ENCODE measurements around the gene MTUS2. TPM values are rescaled to one million over a fixed set of nuclear protein-coding genes. Genes with fewer than 3 reads are reported as not detected.

The MTUS2 gene
- total RNA-seq, 4 donors from 2014 or later, result 0.20 to 1.6 (median 0.25) TPM; not detected in 1

DNA sequence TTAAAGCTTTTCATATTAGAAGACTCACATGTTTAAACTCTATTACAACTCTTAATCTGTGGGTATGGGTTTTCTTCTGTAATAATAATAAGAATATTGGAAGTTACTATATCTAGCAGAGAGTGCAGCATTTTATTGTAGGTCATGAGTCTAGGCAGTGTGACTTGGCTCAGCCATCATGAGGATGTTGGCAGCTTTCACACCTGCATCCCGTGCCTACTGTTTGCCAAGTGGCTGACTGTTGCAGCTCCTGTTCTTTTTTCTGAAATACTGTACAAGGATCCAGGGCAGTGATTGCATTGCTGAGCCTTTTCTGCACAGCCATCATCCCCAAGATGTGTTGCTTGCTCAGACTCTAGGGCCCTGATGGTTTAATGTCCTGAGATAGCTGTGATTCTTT is 47.4 kb downstream of the MTUS2 start:
- ATAC-seq (no peak), DNase-seq (no peak)
- Histone ChIP-seq H3K27ac (no peak overlapping the region), H3K9me3 (no peaks in the 10 kb centered on the region), H3K27me3 (no peaks in the 10 kb centered on the region), H3K36me3 (no peaks in the 10 kb centered on the region), H3K4me3 (no peak overlapping the region), H3K4me1 (no peaks in the 10 kb centered on the region)
- in situ Hi-C loops (cut with MboI; ENCODE audit: low sequenced_read_pairs in 4 of 4) (no loop called here), intact Hi-C loops (cut with DNase I; ENCODE audit: low total_unique reads) (no loop called here)
- no peak for TF ChIP-seq POLR2A (IDR thresholded peaks at IDR 0.05)

- intact Hi-C loops (cut with DNase I; ENCODE audit: low total_unique reads) (no loop called here), in situ Hi-C loops (cut with MboI; ENCODE audit: low sequenced_read_pairs in 4 of 4) (no loop called here)
- Histone ChIP-seq H3K4me3 (no peak overlapping the region), H3K27me3 (no peaks in the 10 kb centered on the region), H3K4me1 (no peaks in the 10 kb centered on the region), H3K9me3 (no peaks in the 10 kb centered on the region), H3K27ac (no peak overlapping the region), H3K36me3 (no peaks in the 10 kb centered on the region)
- DNase-seq, result no peak
- TF ChIP-seq, protein P1, sequence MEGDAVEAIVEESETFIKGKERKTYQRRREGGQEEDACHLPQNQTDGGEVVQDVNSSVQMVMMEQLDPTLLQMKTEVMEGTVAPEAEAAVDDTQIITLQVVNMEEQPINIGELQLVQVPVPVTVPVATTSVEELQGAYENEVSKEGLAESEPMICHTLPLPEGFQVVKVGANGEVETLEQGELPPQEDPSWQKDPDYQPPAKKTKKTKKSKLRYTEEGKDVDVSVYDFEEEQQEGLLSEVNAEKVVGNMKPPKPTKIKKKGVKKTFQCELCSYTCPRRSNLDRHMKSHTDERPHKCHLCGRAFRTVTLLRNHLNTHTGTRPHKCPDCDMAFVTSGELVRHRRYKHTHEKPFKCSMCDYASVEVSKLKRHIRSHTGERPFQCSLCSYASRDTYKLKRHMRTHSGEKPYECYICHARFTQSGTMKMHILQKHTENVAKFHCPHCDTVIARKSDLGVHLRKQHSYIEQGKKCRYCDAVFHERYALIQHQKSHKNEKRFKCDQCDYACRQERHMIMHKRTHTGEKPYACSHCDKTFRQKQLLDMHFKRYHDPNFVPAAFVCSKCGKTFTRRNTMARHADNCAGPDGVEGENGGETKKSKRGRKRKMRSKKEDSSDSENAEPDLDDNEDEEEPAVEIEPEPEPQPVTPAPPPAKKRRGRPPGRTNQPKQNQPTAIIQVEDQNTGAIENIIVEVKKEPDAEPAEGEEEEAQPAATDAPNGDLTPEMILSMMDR (IDR thresholded peaks at IDR 0.05 in 4 of 5, conservative IDR thresholded peaks at IDR 0.05 in 1 of 5), result no peak
- no peak for TF ChIP-seq POLR2A (IDR thresholded peaks at IDR 0.05)
- ATAC-seq, result no peak
Observed at GRCh38 chr13:28872427-28873176, 52.5 kb downstream of the MTUS2 start.

GRCh38 chr13:28875846-28876615 is 55.9 kb downstream of the MTUS2 start:
- intact Hi-C loops (cut with DNase I; ENCODE audit: low total_unique reads), result no loop called here
- no peak for DNase-seq
- H3K27me3 ChIP-seq, result no peaks in the 10 kb centered on the region

GRCh38 chr13:28877408-28877807 is 57.3 kb downstream of the MTUS2 start:
- ATAC-seq, result no peak
- in situ Hi-C loops (cut with MboI; ENCODE audit: low sequenced_read_pairs in 4 of 4), result no loop called here
- DNase-seq, result no peak
- TF ChIP-seq, protein P1 (IDR thresholded peaks at IDR 0.05 in 4 of 5, conservative IDR thresholded peaks at IDR 0.05 in 1 of 5), result no peak
- TF ChIP-seq POLR2A (IDR thresholded peaks at IDR 0.05), result no peak
- H3K27me3 ChIP-seq, result no peaks in the 10 kb centered on the region
- H3K9me3 ChIP-seq, result no peaks in the 10 kb centered on the region
- H3K4me3 ChIP-seq, result no peak overlapping the region
- H3K4me1 ChIP-seq, result no peaks in the 10 kb centered on the region
- no peaks in the 10 kb centered on the region for H3K36me3 ChIP-seq
- intact Hi-C loops (cut with DNase I; ENCODE audit: low total_unique reads), result no loop called here
- H3K27ac ChIP-seq, result no peak overlapping the region

More at GRCh38 chr13:28875846-28876615, 55.9 kb downstream of the MTUS2 start:
- TF ChIP-seq POLR2A (IDR thresholded peaks at IDR 0.05), result no peak
- TF ChIP-seq, protein P1 (IDR thresholded peaks at IDR 0.05 in 4 of 5, conservative IDR thresholded peaks at IDR 0.05 in 1 of 5), result no peak
- no peaks in the 10 kb centered on the region for H3K9me3 ChIP-seq
- ATAC-seq, result no peak
- no peaks in the 10 kb centered on the region for H3K4me1 ChIP-seq
- H3K36me3 ChIP-seq, result no peaks in the 10 kb centered on the region
- in situ Hi-C loops (cut with MboI; ENCODE audit: low sequenced_read_pairs in 4 of 4), result no loop called here
- no peak overlapping the region for H3K4me3 ChIP-seq
- no peak overlapping the region for H3K27ac ChIP-seq

GRCh38 chr13:28885181-28885580 is 65.0 kb downstream of the MTUS2 start:
- no peaks in the 10 kb centered on the region for H3K27me3 ChIP-seq
- no peak overlapping the region for H3K27ac ChIP-seq
- no peaks in the 10 kb centered on the region for H3K4me1 ChIP-seq
- no peaks in the 10 kb centered on the region for H3K36me3 ChIP-seq
- in situ Hi-C loops (cut with MboI; ENCODE audit: low sequenced_read_pairs in 4 of 4) (no loop called here), intact Hi-C loops (cut with DNase I; ENCODE audit: low total_unique reads) (no loop called here)
- H3K9me3 ChIP-seq, result no peaks in the 10 kb centered on the region
- DNase-seq (no peak), ATAC-seq (no peak)
- TF ChIP-seq, protein P1 (IDR thresholded peaks at IDR 0.05 in 4 of 5, conservative IDR thresholded peaks at IDR 0.05 in 1 of 5), result no peak
- no peak for TF ChIP-seq POLR2A (IDR thresholded peaks at IDR 0.05)
- H3K4me3 ChIP-seq, result no peak overlapping the region

Measured in gastrocnemius medialis (tissue), 4 donors.